ENCODE results near the gene AGMAT. TPM values are rescaled to one million over a fixed set of nuclear protein-coding genes. Genes with fewer than 3 reads are reported as not detected.
A peak's percentile ranks its signal among the peaks of the same experiment; 100 is the strongest.

The AGMAT gene
- total and polyA plus RNA-seq, 2 of the 13 experiments (the other 11 are each of a cell fraction or from before 2014, with no cell fraction given) = 59.1 to 174 TPM

GRCh38 chr1:15584489-15585363, at the start of gene AGMAT (continued):
- peak; percentile 99 for TF ChIP-seq PAXIP1 (CRISPR knock-in tag; conservative IDR thresholded peaks at IDR 0.05)
- TF ChIP-seq ELK4 (CRISPR knock-in tag; IDR thresholded peaks at IDR 0.05; ENCODE audit: borderline replicate concordance) = peak; percentile 73; the same call in 1 of the 2 replicates
- 0 out of 2 replicates have a peak, but pooled peaks have one; percentile 75 for TF ChIP-seq SATB2 (CRISPR knock-in tag; IDR thresholded peaks at IDR 0.05)
- TF ChIP-seq NR2F1 (CRISPR knock-in tag; IDR thresholded peaks at IDR 0.05) = peak; percentile 81 to 93
- no peak for TF ChIP-seq NFE2L2 (IDR thresholded peaks at IDR 0.05; ENCODE audit: low read length)
- peak; percentile 77 for TF ChIP-seq KAT8 (CRISPR knock-in tag; IDR thresholded peaks at IDR 0.05)
- no peak; the same call in none of the 2 replicates for TF ChIP-seq CCDC6 (CRISPR knock-in tag; IDR thresholded peaks at IDR 0.05)
- TF ChIP-seq ZSCAN29 (CRISPR knock-in tag; conservative IDR thresholded peaks at IDR 0.05) = peak; percentile 90; the same call in 1 of the 2 replicates
- TF ChIP-seq PAX8 (CRISPR knock-in tag; IDR thresholded peaks at IDR 0.05; ENCODE audit: borderline replicate concordance) = 0 out of 2 replicates have a peak, but pooled peaks have one; percentile 87
- no peak for TF ChIP-seq ZNF33A (CRISPR knock-in tag; IDR thresholded peaks at IDR 0.05; ENCODE audit: borderline replicate concordance)
- TF ChIP-seq AFF4 (CRISPR knock-in tag; IDR thresholded peaks at IDR 0.05) = no peak
- peak; percentile 68; the same call in 1 of the 2 replicates for TF ChIP-seq ZBTB43 (CRISPR knock-in tag; conservative IDR thresholded peaks at IDR 0.05)
- no peak for TF ChIP-seq SMC3 (IDR thresholded peaks at IDR 0.05; ENCODE audit: low read length)
- no peak for TF ChIP-seq USF2 (IDR thresholded peaks at IDR 0.05; ENCODE audit: low read depth, low read length)
- no peak for TF ChIP-seq USF2 (CRISPR knock-in tag; IDR thresholded peaks at IDR 0.05; ENCODE audit: borderline replicate concordance)
